Measurements from ENCODE around the gene TSPAN3. TPM values are rescaled to one million over a fixed set of nuclear protein-coding genes. Genes with fewer than 3 reads are reported as not detected.

Gene TSPAN3
- total and polyA plus RNA-seq, 7 donors = 146 to 330 (median 210) TPM

- Histone ChIP-seq H3K9me3 (no peaks in the 10 kb centered on the region), H3K27me3 (ENCODE audit: insufficient read depth in 3 of 3, low read length in 2 of 3) (no peaks in the 10 kb centered on the region), H3K4me1 (peaks cover under 1% of the 10 kb centered on the region), H3K4me3 (no peak overlapping the region), H3K36me3 (ENCODE audit: insufficient read depth in 1 of 2, low read depth in 1 of 2) (no peaks in the 10 kb centered on the region), H3K27ac (no peak overlapping the region)
- no peak for TF ChIP-seq CTCF (IDR thresholded peaks at IDR 0.05)
- DNase-seq (peak in 1 of 2 donors; percentile 32), ATAC-seq (no peak)
- intact Hi-C loops (cut with DNase I) = no loop called here
- WGBS, 3 donors = 80% methylated on average over 4 of the region's 4 CpGs
Observed at GRCh38 chr15:77001966-77002365, 68.9 kb downstream of the TSPAN3 start.

GRCh38 chr15:77001351-77001750 lies 69.6 kb downstream of the TSPAN3 start:
- ATAC-seq = no peak
- no peak overlapping the region for H3K4me3 ChIP-seq
- DNase-seq = peak in 1 of 2 donors; percentile 28
- TF ChIP-seq CTCF (IDR thresholded peaks at IDR 0.05) = no peak
- H3K27me3 ChIP-seq (ENCODE audit: insufficient read depth in 3 of 3, low read length in 2 of 3) = no peaks in the 10 kb centered on the region
- H3K27ac ChIP-seq = no peak overlapping the region
- peaks cover 6% of the 10 kb centered on the region for H3K4me1 ChIP-seq
- intact Hi-C loops (cut with DNase I) = no loop called here
- no peaks in the 10 kb centered on the region for H3K9me3 ChIP-seq
- 69 to 78% (median 76%) methylated on average over 4 of the region's 4 CpGs for WGBS, 3 donors
- H3K36me3 ChIP-seq (ENCODE audit: insufficient read depth in 1 of 2, low read depth in 1 of 2) = no peaks in the 10 kb centered on the region

- no peak overlapping the region for H3K4me3 ChIP-seq
- peaks cover 0 to 3% (median 0%) of the 10 kb centered on the region in 3 donors for H3K27me3 ChIP-seq (ENCODE audit: insufficient read depth in 3 of 3, low read length in 2 of 3)
- intact Hi-C loops (cut with DNase I) = no loop called here
- no peaks in the 10 kb centered on the region for H3K9me3 ChIP-seq
- H3K4me1 ChIP-seq = peaks cover 6% of the 10 kb centered on the region
- no peak for TF ChIP-seq CTCF (IDR thresholded peaks at IDR 0.05)
- ATAC-seq (no peak), DNase-seq (peak in 1 of 2 donors; percentile 16)
- no peak overlapping the region for H3K27ac ChIP-seq
- H3K36me3 ChIP-seq (ENCODE audit: insufficient read depth in 1 of 2, low read depth in 1 of 2) = no peaks in the 10 kb centered on the region
- 59 to 82% (median 70%) methylated on average over 2 of the region's 2 CpGs for WGBS, 3 donors
Observed at GRCh38 chr15:76999996-77000395, 70.9 kb downstream of the TSPAN3 start.

GRCh38 chr15:76998663-76999285 lies 72.1 kb downstream of the TSPAN3 start:
- Histone ChIP-seq H3K27me3 (ENCODE audit: insufficient read depth in 3 of 3, low read length in 2 of 3) (peaks cover 0 to 3% (median 0%) of the 10 kb centered on the region in 3 donors), H3K9me3 (no peaks in the 10 kb centered on the region), H3K36me3 (ENCODE audit: insufficient read depth in 1 of 2, low read depth in 1 of 2) (no peaks in the 10 kb centered on the region), H3K4me1 (peaks cover 6% of the 10 kb centered on the region), H3K27ac (no peak overlapping the region), H3K4me3 (no peak overlapping the region)
- TF ChIP-seq CTCF (IDR thresholded peaks at IDR 0.05) = no peak
- WGBS, 3 donors = 72 to 81% (median 75%) methylated on average over 8 of the region's 8 CpGs
- no peak for ATAC-seq
- no peak for DNase-seq
- intact Hi-C loops (cut with DNase I) = no loop called here

Data from psoas muscle (tissue), 8 donors.